Hepatocyte (in vitro differentiated cells): ENCODE data around the gene SOCS2.

Experiments used
- EZH2 ChIP-seq: fragments of 200-600 bp; sonication (generic); IDR thresholded peaks from 2 replicates; pipeline ENCODE4 v1.6.1; 2016; ENCODE audit warnings: antibody characterized with exemption, mild to moderate bottlenecking, borderline replicate concordance
- EZH2phosphoT487 ChIP-seq: fragments of 200-600 bp; sonication (generic); IDR thresholded peaks from one replicate; pipeline ENCODE4 v1.6.1; 2018; ENCODE audit warnings: antibody characterized with exemption, mild to moderate bottlenecking, low read depth, moderate library complexity; ENCODE audit not compliant: unreplicated experiment, severe bottlenecking
- TF ChIP-seq, protein P1 (sequence below): fragments of 200-600 bp; sonication (generic); IDR thresholded peaks from 2 replicates; pipeline ENCODE4 v1.5.1; 2016; ENCODE audit warnings: antibody characterized with exemption, mild to moderate bottlenecking; ENCODE audit not compliant: poor library complexity

DNA sequence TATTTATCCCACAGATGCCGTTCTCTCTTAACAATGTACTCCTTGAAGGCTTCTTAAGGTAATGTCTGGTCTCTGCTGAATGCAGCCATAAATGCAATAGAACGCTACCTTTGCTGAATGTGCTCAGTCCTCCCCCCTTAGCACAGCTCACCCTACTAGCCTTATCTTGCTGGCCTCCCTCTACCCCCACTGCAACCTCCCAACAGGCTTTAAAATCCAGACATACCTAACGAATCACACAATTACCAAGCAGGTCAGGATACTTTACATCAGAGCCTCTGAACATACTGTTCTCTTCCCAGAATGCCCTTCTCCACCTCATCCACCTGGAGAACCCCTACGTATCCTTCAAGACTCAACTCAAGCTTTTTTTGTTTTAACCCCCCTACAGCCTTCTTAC, 53.7 kb downstream of the SOCS2 start:
- TF ChIP-seq, protein P1, sequence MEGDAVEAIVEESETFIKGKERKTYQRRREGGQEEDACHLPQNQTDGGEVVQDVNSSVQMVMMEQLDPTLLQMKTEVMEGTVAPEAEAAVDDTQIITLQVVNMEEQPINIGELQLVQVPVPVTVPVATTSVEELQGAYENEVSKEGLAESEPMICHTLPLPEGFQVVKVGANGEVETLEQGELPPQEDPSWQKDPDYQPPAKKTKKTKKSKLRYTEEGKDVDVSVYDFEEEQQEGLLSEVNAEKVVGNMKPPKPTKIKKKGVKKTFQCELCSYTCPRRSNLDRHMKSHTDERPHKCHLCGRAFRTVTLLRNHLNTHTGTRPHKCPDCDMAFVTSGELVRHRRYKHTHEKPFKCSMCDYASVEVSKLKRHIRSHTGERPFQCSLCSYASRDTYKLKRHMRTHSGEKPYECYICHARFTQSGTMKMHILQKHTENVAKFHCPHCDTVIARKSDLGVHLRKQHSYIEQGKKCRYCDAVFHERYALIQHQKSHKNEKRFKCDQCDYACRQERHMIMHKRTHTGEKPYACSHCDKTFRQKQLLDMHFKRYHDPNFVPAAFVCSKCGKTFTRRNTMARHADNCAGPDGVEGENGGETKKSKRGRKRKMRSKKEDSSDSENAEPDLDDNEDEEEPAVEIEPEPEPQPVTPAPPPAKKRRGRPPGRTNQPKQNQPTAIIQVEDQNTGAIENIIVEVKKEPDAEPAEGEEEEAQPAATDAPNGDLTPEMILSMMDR, result no peak
- TF ChIP-seq EZH2phosphoT487 (no peak), EZH2 (no peak)
